ENCODE data around the gene USP3. TPM values are rescaled to one million over a fixed set of nuclear protein-coding genes. Genes with fewer than 3 reads are reported as not detected.
"Not testable (repeated sequence)": the region's sequence is repeated elsewhere in the genome, so short reads cannot be mapped to it uniquely, and the experiment has no call there.

Gene USP3
- total RNA-seq, 1 experiment from 2014 or later: 39.3 TPM

- no peak for DNase-seq (ENCODE audit: low read depth)
Observed at GRCh38 chr15:63475707-63476106, 28.7 kb upstream of the USP3 start.

- DNase-seq (ENCODE audit: low read depth): peak; percentile 83
Observed at GRCh38 chr15:63476229-63476632, 28.2 kb upstream of the USP3 start.

- DNase-seq (ENCODE audit: low read depth): no peak
Observed at GRCh38 chr15:63478243-63478642, 26.1 kb upstream of the USP3 start.

GRCh38 chr15:63480441-63480821, 24.0 kb upstream of the USP3 start:
- DNase-seq (ENCODE audit: low read depth): no peak

GRCh38 chr15:63481105-63481810, 23.1 kb upstream of the USP3 start:
- DNase-seq (ENCODE audit: low read depth): peak; percentile 70

GRCh38 chr15:63482874-63483323, 21.5 kb upstream of the USP3 start:
- DNase-seq (ENCODE audit: low read depth): no peak

GRCh38 chr15:63483521-63484371, 20.6 kb upstream of the USP3 start:
- DNase-seq (ENCODE audit: low read depth): no peak

- no peak for DNase-seq (ENCODE audit: low read depth)
Observed at GRCh38 chr15:63484433-63485186, 19.8 kb upstream of the USP3 start.

GRCh38 chr15:63487076-63487757, 17.2 kb upstream of the USP3 start:
- peak; percentile 76 for DNase-seq (ENCODE audit: low read depth)

GRCh38 chr15:63487758-63488397, 16.5 kb upstream of the USP3 start:
- not testable (repeated sequence) for DNase-seq (ENCODE audit: low read depth)

GRCh38 chr15:63488398-63488960, 15.9 kb upstream of the USP3 start:
- DNase-seq (ENCODE audit: low read depth): no peak

- no peak for DNase-seq (ENCODE audit: low read depth)
Observed at GRCh38 chr15:63489352-63489751, 15.0 kb upstream of the USP3 start.

GRCh38 chr15:63490345-63491034, 13.9 kb upstream of the USP3 start:
- no peak for DNase-seq (ENCODE audit: low read depth)

- no peak for DNase-seq (ENCODE audit: low read depth)
Observed at GRCh38 chr15:63491116-63491827, 13.1 kb upstream of the USP3 start.

GRCh38 chr15:63491979-63492378, 12.4 kb upstream of the USP3 start:
- DNase-seq (ENCODE audit: low read depth): no peak

- peak; percentile 46 for DNase-seq (ENCODE audit: low read depth)
Observed at GRCh38 chr15:63492541-63493077, 11.8 kb upstream of the USP3 start.

- no peak for DNase-seq (ENCODE audit: low read depth)
Observed at GRCh38 chr15:63493436-63493835, 11.0 kb upstream of the USP3 start.

- DNase-seq (ENCODE audit: low read depth): no peak
Observed at GRCh38 chr15:63494408-63494807, 10.0 kb upstream of the USP3 start.

GRCh38 chr15:63495343-63495742, 9.1 kb upstream of the USP3 start:
- no peak for DNase-seq (ENCODE audit: low read depth)

All from RPMI7951 (cell line).